K562 (cell line): ENCODE measurements around the gene PTGES3. TPM values are rescaled to one million over a fixed set of nuclear protein-coding genes. Genes with fewer than 3 reads are reported as not detected.
A peak's percentile ranks its signal among the peaks of the same experiment; 100 is the strongest.

Experiments
- ATAC-seq: fragments of 200-7000 bp; cut with Tn5 transposase; 3 replicates; pipeline ENCODE4 v1.9.1; 2020; ENCODE audit warnings: moderate library complexity
- BruUV-seq: library from RNA; stranded (reverse); fragments of 400-500 nt; replicated peaks from 2 replicates; lab custom pipeline; 2021; lab: Mats Ljungman, UMichigan
- CTCF ChIA-PET: fragments of 300-600 bp; formaldehyde crosslinking; extraction: SDS; loops from one replicate; lab custom pipeline; 2021; ENCODE audit warnings: low intra/inter-chr PET ratio; lab: Yijun Ruan, JAX
- POLR2A ChIA-PET: fragments of 300-600, 350-650 bp; sonication (Branson Sonifier 250); formaldehyde crosslinking; extraction: SDS; loops from one replicate; lab custom pipeline; 2021; ENCODE audit warnings: antibody characterized with exemption, inconsistent platforms; lab: Yijun Ruan, JAX
- DNase-seq, 4 experiments: peaks; one replicate each; pipeline versions ENCODE4 v3.0.0 to v3.0.0-alpha.2; 2011 to 2018; ENCODE audit warnings: low spot score in 3 of 4, mixed read lengths in 3 of 4; ENCODE audit errors: extremely low read depth in 1 of 4
- FAIRE-seq: peaks from 2 replicates; lab custom pipeline; 2011; peaks lifted over from hg19 to GRCh38; lab: Jason Lieb, UNC
- H2AFZ ChIP-seq: 2 replicates; pipeline ENCODE4 v1.6.0; 2011; ENCODE audit warnings: low read depth, low read length, control low read depth, inconsistent platforms
- H3K27ac ChIP-seq: fragments of 200-600 bp; 3 replicates; pipeline ENCODE4 v1.8.0; 2011; ENCODE audit warnings: low read depth, mild to moderate bottlenecking, control low read depth, inconsistent platforms, low read length, moderate library complexity, mixed read lengths; ENCODE audit errors: extremely low read depth
- H3K27me3 ChIP-seq, 2 experiments: fragments of 300-600 bp in 1 of 2; 2 replicates in 1 of 2; 3 replicates in 1 of 2; pipeline versions ENCODE4 v1.6.0 to v1.8.0; 2011; ENCODE audit warnings: inconsistent platforms in 2 of 2, low read length in 2 of 2, mild to moderate bottlenecking in 1 of 2, mixed read lengths in 1 of 2, moderate library complexity in 1 of 2; ENCODE audit not compliant: control insufficient read depth in 2 of 2, insufficient read depth in 2 of 2
- H3K36me3 ChIP-seq: fragments of 300-600 bp; 3 replicates; pipeline ENCODE4 v1.8.0; 2011; ENCODE audit warnings: mild to moderate bottlenecking, low read length, inconsistent platforms; ENCODE audit not compliant: control insufficient read depth, insufficient read depth
- H3K4me1 ChIP-seq, 2 experiments: fragments of 200-600 bp in 1 of 2; replicated peaks in 1 of 2; 2 replicates in 1 of 2; 3 replicates in 1 of 2; pipeline versions ENCODE4 v1.5.1 to v1.8.0; 2011; ENCODE audit warnings: inconsistent platforms in 2 of 2, low read length in 2 of 2, mild to moderate bottlenecking in 1 of 2, mixed read lengths in 1 of 2, moderate library complexity in 1 of 2; ENCODE audit not compliant: control insufficient read depth in 2 of 2, insufficient read depth in 2 of 2
- H3K4me2 ChIP-seq: 2 replicates; pipeline ENCODE4 v1.6.1; 2011; ENCODE audit warnings: low read length, control low read depth, inconsistent platforms, mixed read lengths; ENCODE audit not compliant: insufficient read depth
- H3K4me3 ChIP-seq: fragments of 200-600 bp; sonication (generic), shearing (Covaris generic); 2 replicates; pipeline ENCODE4 v1.5.1; 2016; ENCODE audit warnings: control low read depth, inconsistent platforms
- H3K79me2 ChIP-seq: fragments of 200-600 bp; 3 replicates; pipeline ENCODE4 v1.8.0; 2011; ENCODE audit warnings: low read length, inconsistent platforms; ENCODE audit not compliant: control insufficient read depth, insufficient read depth
- H3K9ac ChIP-seq, 2 experiments: 2 replicates each; pipeline versions ENCODE4 v1.6.0 to v1.6.1; 2011; ENCODE audit warnings: low read depth in 2 of 2, low read length in 2 of 2, control low read depth in 1 of 2, inconsistent platforms in 1 of 2, mild to moderate bottlenecking in 1 of 2, mixed read lengths in 1 of 2; ENCODE audit not compliant: insufficient read depth in 1 of 2
- H3K9me1 ChIP-seq: one replicate; pipeline ENCODE4 v1.6.0; 2011; ENCODE audit warnings: inconsistent platforms, mild to moderate bottlenecking, low read length, moderate library complexity; ENCODE audit not compliant: control insufficient read depth, insufficient read depth
- H3K9me3 ChIP-seq: replicated peaks from 2 replicates; pipeline ENCODE4 v1.5.1; 2011; ENCODE audit warnings: low read depth, low read length, inconsistent platforms; ENCODE audit not compliant: control insufficient read depth, insufficient read depth
- H4K20me1 ChIP-seq: replicated peaks from 2 replicates; pipeline ENCODE4 v1.6.1; 2011; ENCODE audit warnings: low read length, inconsistent platforms, mixed read lengths; ENCODE audit not compliant: control insufficient read depth, insufficient read depth
- ARID3A ChIP-seq: IDR thresholded peaks from 2 replicates; pipeline ENCODE4 v1.6.1; 2012; ENCODE audit warnings: low read depth, low read length, improper control_type of control experiment, borderline replicate concordance
- CTBP1 ChIP-seq: fragments of 450-650 bp; IDR thresholded peaks from 2 replicates; pipeline ENCODE4 v1.6.1; 2016; ENCODE audit warnings: borderline replicate concordance
- DIDO1 ChIP-seq: fragments of 450-650 bp; IDR thresholded peaks from 2 replicates; pipeline ENCODE4 v1.6.1; 2016; ENCODE audit warnings: low read depth, missing biosample characterization, missing genetic modification characterization
- E2F8 ChIP-seq: fragments of 450-650 bp; IDR thresholded peaks from 2 replicates; pipeline ENCODE4 v1.7.1; 2018; ENCODE audit warnings: mild to moderate bottlenecking, low read depth; ENCODE audit not compliant: partially characterized antibody
- LCOR ChIP-seq: sonication (generic); formaldehyde crosslinking; IDR thresholded peaks from 2 replicates; pipeline ENCODE4 v1.8.0; 2022; ENCODE audit warnings: mild to moderate bottlenecking, missing genetic modification reagents
- NFIX ChIP-seq: fragments of 250-450 bp; sonication (Bioruptor Pico); IDR thresholded peaks from 2 replicates; pipeline ENCODE4 v1.4.0; 2020; ENCODE audit warnings: low read depth, mild to moderate bottlenecking, moderate library complexity
- POLR2B ChIP-seq: fragments of 450-650 bp; IDR thresholded peaks from 2 replicates; pipeline ENCODE4 v1.6.1; 2018; ENCODE audit warnings: low read depth; ENCODE audit not compliant: partially characterized antibody
- SP2 ChIP-seq: IDR thresholded peaks from 2 replicates; pipeline ENCODE4 v1.6.1; 2011; ENCODE audit warnings: mild to moderate bottlenecking, low read depth, low read length, moderate library complexity; ENCODE audit not compliant: poor library complexity, severe bottlenecking; ENCODE audit errors: extremely low read depth
- WGBS: fragments of 100-300 bp; shearing (Covaris generic); methylation state at CpG from one replicate; pipeline ENCODE4 v1.1.6; 2016; ENCODE audit warnings: low coverage, mixed read lengths; ENCODE audit not compliant: insufficient coverage; ENCODE audit errors: missing lambda C conversion rate; 5-methylcytosine and 5-hydroxymethylcytosine counted together
- in situ Hi-C: fragments of 300-500 bp; cut with MboI; formaldehyde crosslinking; loops from 4 replicates; pipeline ENCODE4 v1.15.0; 2018; ENCODE audit warnings: inconsistent platforms, mixed read lengths
- intact Hi-C: fragments of 100-400 bp; cut with micrococcal nuclease; formaldehyde crosslinking; loops from 2 replicates; pipeline ENCODE4 v1.14.2; 2022
- polyA plus RNA-seq, 8 experiments: library from polyadenylated mRNA; depleted of rRNA in 4 of 8; stranded (reverse) in 5 of 8; unstranded in 3 of 8; fragments of >200 nt; fragmentation: Nextera tagmentation in 2 of 8; fragmentation: Illumina TruSeq in 1 of 8; extraction: Ambion mirVana in 2 of 8; extraction: Trizol in 1 of 8; gene quantifications; 2 replicates each; pipeline versions ENCODE4 v1.2.1 to v1.2.3, GENCODE V29; 2011 to 2014; ENCODE audit warnings: inconsistent platforms in 1 of 8, missing spikeins in 1 of 8
- total RNA-seq, 7 experiments: library from RNA; depleted of rRNA in 6 of 7; stranded (reverse); fragments of >200 nt in 6 of 7; fragmentation: Illumina TruSeq in 2 of 7; extraction: Trizol in 2 of 7; gene quantifications; 2 replicates each; pipeline versions ENCODE4 v1.2.1 to v1.2.3, GENCODE V29; 2011 to 2021; ENCODE audit warnings: low replicate concordance in 1 of 7
- TF ChIP-seq, protein P1 (sequence below): fragments of 250-450 bp; sonication (Bioruptor Pico); IDR thresholded peaks from 2 replicates; pipeline ENCODE4 v1.4.0; 2020; ENCODE audit warnings: borderline replicate concordance
- TF ChIP-seq, protein P2 (sequence below): fragments of 250-450 bp; sonication (Bioruptor Pico); IDR thresholded peaks from 2 replicates; pipeline ENCODE4 v1.8.0; 2022; ENCODE audit warnings: inconsistent platforms, mild to moderate bottlenecking, moderate library complexity, borderline replicate concordance
- TF ChIP-seq, protein P3 (sequence below): IDR thresholded peaks from 2 replicates; pipeline ENCODE4 v1.6.1; 2016; ENCODE audit warnings: missing genetic modification characterization, missing compliant biosample characterization

The PTGES3 gene
- total and polyA plus RNA-seq, 9 of the 15 experiments (the other 6 are each of a cell fraction or from before 2014, with no cell fraction given): 163 to 501 (median 213) TPM

- H3K27me3 ChIP-seq: no peaks in the 10 kb centered on the region
- peak within 1 kb of the TSS; percentile 89 for H3K27ac ChIP-seq
- peak; percentile 82 for ATAC-seq
- BruUV-seq: no TSS peak
- H3K36me3 ChIP-seq: peaks cover 36% of the 10 kb centered on the region
- peak within 1 kb of the TSS; percentile 98 for H3K4me2 ChIP-seq
- POLR2A ChIA-PET: interaction anchor here (0.6 to 1.5 kb wide), 2 partner anchors 11 to 15 kb away, joined by 3 read pairs; no protein-coding TSS in a partner anchor
- peak within 1 kb of the TSS; percentile 90 to 96 for H3K9ac ChIP-seq
- H3K4me3 ChIP-seq: peak within 1 kb of the TSS; percentile 100
- 0 out of 2 replicates have a peak, but pooled peaks cover 9% of the 10 kb centered on the region for H4K20me1 ChIP-seq
- intact Hi-C loops: loop anchor here (10.0 kb wide), 3 partner anchors 265 to 455 kb away; partner anchors contain the start of genes APOF, NAB2, STAT2 and ZBTB39
- peaks cover 96% of the 10 kb centered on the region for H3K79me2 ChIP-seq
- in situ Hi-C loops: no loop called here
- CTCF ChIA-PET: interaction anchor here (0.6 kb wide), 1 partner anchor 495 kb away, joined by 4 read pairs; no protein-coding TSS in a partner anchor
- peaks cover 2% of the 10 kb centered on the region for H3K9me1 ChIP-seq
- H3K9me3 ChIP-seq: no peaks in the 10 kb centered on the region
- peaks cover 39 to 40% of the 10 kb centered on the region in 2 experiments for H3K4me1 ChIP-seq
- WGBS: 1% methylated on average over 11 of the region's 31 CpGs
- DNase-seq: peak; percentile 89 to 90 (median 90)
- FAIRE-seq: no peak
- peak within 1 kb of the TSS; percentile 59 for H2AFZ ChIP-seq
- TF ChIP-seq SP2 (no peak), LCOR (CRISPR knock-in tag) (no peak), DIDO1 (tag) (no peak), ARID3A (0 out of 2 replicates have a peak, but pooled peaks have one; percentile 25), POLR2B (no peak), NFIX (CRISPR knock-in tag) (no peak), E2F8 (peak; percentile 53), CTBP1 (peak; percentile 72; the same call in 1 of the 2 replicates)
- TF ChIP-seq, protein P1, sequence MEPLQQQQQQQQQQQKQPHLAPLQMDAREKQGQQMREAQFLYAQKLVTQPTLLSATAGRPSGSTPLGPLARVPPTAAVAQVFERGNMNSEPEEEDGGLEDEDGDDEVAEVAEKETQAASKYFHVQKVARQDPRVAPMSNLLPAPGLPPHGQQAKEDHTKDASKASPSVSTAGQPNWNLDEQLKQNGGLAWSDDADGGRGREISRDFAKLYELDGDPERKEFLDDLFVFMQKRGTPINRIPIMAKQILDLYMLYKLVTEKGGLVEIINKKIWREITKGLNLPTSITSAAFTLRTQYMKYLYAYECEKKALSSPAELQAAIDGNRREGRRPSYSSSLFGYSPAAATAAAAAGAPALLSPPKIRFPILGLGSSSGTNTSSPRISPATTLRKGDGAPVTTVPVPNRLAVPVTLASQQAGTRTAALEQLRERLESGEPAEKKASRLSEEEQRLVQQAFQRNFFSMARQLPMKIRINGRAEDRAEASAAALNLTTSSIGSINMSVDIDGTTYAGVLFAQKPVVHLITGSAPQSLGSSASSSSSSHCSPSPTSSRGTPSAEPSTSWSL (CRISPR knock-in tag): no peak
- TF ChIP-seq, protein P2, sequence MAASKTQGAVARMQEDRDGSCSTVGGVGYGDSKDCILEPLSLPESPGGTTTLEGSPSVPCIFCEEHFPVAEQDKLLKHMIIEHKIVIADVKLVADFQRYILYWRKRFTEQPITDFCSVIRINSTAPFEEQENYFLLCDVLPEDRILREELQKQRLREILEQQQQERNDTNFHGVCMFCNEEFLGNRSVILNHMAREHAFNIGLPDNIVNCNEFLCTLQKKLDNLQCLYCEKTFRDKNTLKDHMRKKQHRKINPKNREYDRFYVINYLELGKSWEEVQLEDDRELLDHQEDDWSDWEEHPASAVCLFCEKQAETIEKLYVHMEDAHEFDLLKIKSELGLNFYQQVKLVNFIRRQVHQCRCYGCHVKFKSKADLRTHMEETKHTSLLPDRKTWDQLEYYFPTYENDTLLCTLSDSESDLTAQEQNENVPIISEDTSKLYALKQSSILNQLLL (CRISPR knock-in tag): no peak
- TF ChIP-seq, protein P3, sequence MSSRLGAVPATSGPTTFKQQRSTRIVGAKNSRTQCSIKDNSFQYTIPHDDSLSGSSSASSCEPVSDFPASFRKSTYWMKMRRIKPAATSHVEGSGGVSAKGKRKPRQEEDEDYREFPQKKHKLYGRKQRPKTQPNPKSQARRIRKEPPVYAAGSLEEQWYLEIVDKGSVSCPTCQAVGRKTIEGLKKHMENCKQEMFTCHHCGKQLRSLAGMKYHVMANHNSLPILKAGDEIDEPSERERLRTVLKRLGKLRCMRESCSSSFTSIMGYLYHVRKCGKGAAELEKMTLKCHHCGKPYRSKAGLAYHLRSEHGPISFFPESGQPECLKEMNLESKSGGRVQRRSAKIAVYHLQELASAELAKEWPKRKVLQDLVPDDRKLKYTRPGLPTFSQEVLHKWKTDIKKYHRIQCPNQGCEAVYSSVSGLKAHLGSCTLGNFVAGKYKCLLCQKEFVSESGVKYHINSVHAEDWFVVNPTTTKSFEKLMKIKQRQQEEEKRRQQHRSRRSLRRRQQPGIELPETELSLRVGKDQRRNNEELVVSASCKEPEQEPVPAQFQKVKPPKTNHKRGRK (tag): no peak
These were observed 57.9 kb downstream of the PTGES3 start, which contains the start of gene BAZ2A for GRCh38 chr12:56630180-56630632. TSS of gene BAZ2A (minus strand) at chr12:56630326. CDS start at chr12:56617530, 12,796 bp downstream.
